Measurements from ENCODE around the gene AQP10. TPM values are rescaled to one million over a fixed set of nuclear protein-coding genes. Genes with fewer than 3 reads are reported as not detected.
"Not testable (repeated sequence)": the region's sequence is repeated elsewhere in the genome, so short reads cannot be mapped to it uniquely, and the experiment has no call there.

The AQP10 gene
- total RNA-seq, 1 donor: not detected

- Histone ChIP-seq H3K4me1 (ENCODE audit: insufficient read depth, low read length) (no peaks in the 10 kb centered on the region), H3K9me3 (ENCODE audit: low read depth, low read length) (peaks cover 3% of the 10 kb centered on the region), H3K27ac (ENCODE audit: low read depth, low read length) (no peak overlapping the region), H2AFZ (ENCODE audit: low read length) (no peak overlapping the region), H3K36me3 (ENCODE audit: insufficient read depth, low read length) (no peaks in the 10 kb centered on the region), H3K79me2 (ENCODE audit: insufficient read depth, low read length) (no peaks in the 10 kb centered on the region), H3K27me3 (ENCODE audit: insufficient read depth, low read length) (peaks cover 4% of the 10 kb centered on the region), H4K20me1 (ENCODE audit: insufficient read depth, low read length) (no peaks in the 10 kb centered on the region), H3K4me2 (ENCODE audit: insufficient read depth, low read length) (no peak overlapping the region), H3K4me3 (ENCODE audit: insufficient read depth, low read length) (no peak overlapping the region)
- no peak for DNase-seq (ENCODE audit: insufficient read length, low spot score, missing footprints)
- no peak for TF ChIP-seq CTCF (IDR thresholded peaks at IDR 0.05; ENCODE audit: extremely low read depth, low read depth, low read length)
Measured at GRCh38 chr1:154295408-154296235, 25.3 kb upstream of the AQP10 start.

GRCh38 chr1:154301582-154301981, 19.3 kb upstream of the AQP10 start:
- Histone ChIP-seq H3K4me2 (ENCODE audit: insufficient read depth, low read length) (no peak overlapping the region), H2AFZ (ENCODE audit: low read length) (no peak overlapping the region), H3K27ac (ENCODE audit: low read depth, low read length) (no peak overlapping the region), H3K79me2 (ENCODE audit: insufficient read depth, low read length) (no peaks in the 10 kb centered on the region), H3K4me1 (ENCODE audit: insufficient read depth, low read length) (peaks cover 14% of the 10 kb centered on the region), H3K27me3 (ENCODE audit: insufficient read depth, low read length) (no peaks in the 10 kb centered on the region), H3K4me3 (ENCODE audit: insufficient read depth, low read length) (no peak overlapping the region), H4K20me1 (ENCODE audit: insufficient read depth, low read length) (no peaks in the 10 kb centered on the region), H3K9me3 (ENCODE audit: low read depth, low read length) (no peaks in the 10 kb centered on the region), H3K36me3 (ENCODE audit: insufficient read depth, low read length) (no peaks in the 10 kb centered on the region)
- DNase-seq (ENCODE audit: insufficient read length, low spot score, missing footprints): no peak
- no peak for TF ChIP-seq CTCF (IDR thresholded peaks at IDR 0.05; ENCODE audit: extremely low read depth, low read depth, low read length)

GRCh38 chr1:154304664-154305337, 16.1 kb upstream of the AQP10 start:
- no peaks in the 10 kb centered on the region for H3K9me3 ChIP-seq (ENCODE audit: low read depth, low read length)
- H3K4me3 ChIP-seq (ENCODE audit: insufficient read depth, low read length): no peak overlapping the region
- H3K27me3 ChIP-seq (ENCODE audit: insufficient read depth, low read length): no peaks in the 10 kb centered on the region
- peaks cover 22% of the 10 kb centered on the region for H3K4me1 ChIP-seq (ENCODE audit: insufficient read depth, low read length)
- H3K79me2 ChIP-seq (ENCODE audit: insufficient read depth, low read length): no peaks in the 10 kb centered on the region
- no peak for TF ChIP-seq CTCF (IDR thresholded peaks at IDR 0.05; ENCODE audit: extremely low read depth, low read depth, low read length)
- no peak overlapping the region for H3K27ac ChIP-seq (ENCODE audit: low read depth, low read length)
- no peaks in the 10 kb centered on the region for H3K36me3 ChIP-seq (ENCODE audit: insufficient read depth, low read length)
- H2AFZ ChIP-seq (ENCODE audit: low read length): no peak overlapping the region
- peak; percentile 74 for DNase-seq (ENCODE audit: insufficient read length, low spot score, missing footprints)
- H4K20me1 ChIP-seq (ENCODE audit: insufficient read depth, low read length): no peaks in the 10 kb centered on the region
- H3K4me2 ChIP-seq (ENCODE audit: insufficient read depth, low read length): no peak overlapping the region

GRCh38 chr1:154306151-154306550, 14.7 kb upstream of the AQP10 start:
- H4K20me1 ChIP-seq (ENCODE audit: insufficient read depth, low read length): no peaks in the 10 kb centered on the region
- peak; percentile 69 for DNase-seq (ENCODE audit: insufficient read length, low spot score, missing footprints)
- H3K27me3 ChIP-seq (ENCODE audit: insufficient read depth, low read length): no peaks in the 10 kb centered on the region
- no peaks in the 10 kb centered on the region for H3K36me3 ChIP-seq (ENCODE audit: insufficient read depth, low read length)
- H2AFZ ChIP-seq (ENCODE audit: low read length): peak overlapping the region; percentile 31
- no peak for TF ChIP-seq CTCF (IDR thresholded peaks at IDR 0.05; ENCODE audit: extremely low read depth, low read depth, low read length)
- no peak overlapping the region for H3K4me3 ChIP-seq (ENCODE audit: insufficient read depth, low read length)
- H3K4me1 ChIP-seq (ENCODE audit: insufficient read depth, low read length): peaks cover 22% of the 10 kb centered on the region
- no peaks in the 10 kb centered on the region for H3K79me2 ChIP-seq (ENCODE audit: insufficient read depth, low read length)
- H3K27ac ChIP-seq (ENCODE audit: low read depth, low read length): no peak overlapping the region
- H3K9me3 ChIP-seq (ENCODE audit: low read depth, low read length): no peaks in the 10 kb centered on the region
- H3K4me2 ChIP-seq (ENCODE audit: insufficient read depth, low read length): peak overlapping the region; percentile 4

GRCh38 chr1:154307670-154308270, 13.1 kb upstream of the AQP10 start:
- not testable (repeated sequence) for DNase-seq (ENCODE audit: insufficient read length, low spot score, missing footprints); H3K4me2 ChIP-seq (ENCODE audit: insufficient read depth, low read length); H3K4me3 ChIP-seq (ENCODE audit: insufficient read depth, low read length); H4K20me1 ChIP-seq (ENCODE audit: insufficient read depth, low read length); H3K27ac ChIP-seq (ENCODE audit: low read depth, low read length); H3K9me3 ChIP-seq (ENCODE audit: low read depth, low read length); H3K79me2 ChIP-seq (ENCODE audit: insufficient read depth, low read length); H3K27me3 ChIP-seq (ENCODE audit: insufficient read depth, low read length); H2AFZ ChIP-seq (ENCODE audit: low read length); H3K36me3 ChIP-seq (ENCODE audit: insufficient read depth, low read length)
- peaks cover 22% of the 10 kb centered on the region for H3K4me1 ChIP-seq (ENCODE audit: insufficient read depth, low read length)

Data from osteoblast (primary cell).